ENCODE data around the gene SLC12A7. TPM values are rescaled to one million over a fixed set of nuclear protein-coding genes. Genes with fewer than 3 reads are reported as not detected.

Gene SLC12A7
- total RNA-seq, 4 donors from 2014 or later = 18.8 to 28.7 (median 24.5) TPM

DNA sequence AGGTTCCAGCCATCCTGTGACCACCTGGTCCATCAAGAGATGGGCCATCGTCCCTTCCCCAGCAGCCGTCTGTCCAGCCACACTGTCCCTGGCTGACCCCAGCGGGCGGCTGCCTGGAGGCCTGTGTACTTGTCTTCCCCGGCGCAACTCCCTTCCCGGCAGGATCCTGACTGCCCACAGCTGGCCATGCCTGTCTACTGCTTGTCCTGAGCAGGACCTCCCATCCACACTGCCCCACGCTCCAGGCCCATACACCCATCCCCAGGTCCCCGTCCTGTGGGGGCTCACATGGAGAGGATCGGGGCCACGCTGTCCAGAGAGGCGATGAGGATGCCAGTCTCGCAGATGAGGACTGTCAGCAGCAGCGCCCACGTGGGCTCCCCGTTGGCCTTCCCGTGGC lies 35.5 kb downstream of the SLC12A7 start:
- Histone ChIP-seq H3K36me3 (peaks cover 0 to 83% of the 10 kb centered on the region in 2 donors), H3K9me3 (no peaks in the 10 kb centered on the region), H3K4me1 (no peaks in the 10 kb centered on the region), H3K27me3 (no peaks in the 10 kb centered on the region), H3K27ac (no peak overlapping the region), H3K4me3 (no peak overlapping the region)
- ATAC-seq = no peak
- WGBS, 2 donors (ENCODE audit: low coverage in 1 of 2) = 100% methylated on average over 1 of the region's 17 CpGs; no CpG with 5 or more reads in 1 of the 2 donors
- TF ChIP-seq, protein P1, sequence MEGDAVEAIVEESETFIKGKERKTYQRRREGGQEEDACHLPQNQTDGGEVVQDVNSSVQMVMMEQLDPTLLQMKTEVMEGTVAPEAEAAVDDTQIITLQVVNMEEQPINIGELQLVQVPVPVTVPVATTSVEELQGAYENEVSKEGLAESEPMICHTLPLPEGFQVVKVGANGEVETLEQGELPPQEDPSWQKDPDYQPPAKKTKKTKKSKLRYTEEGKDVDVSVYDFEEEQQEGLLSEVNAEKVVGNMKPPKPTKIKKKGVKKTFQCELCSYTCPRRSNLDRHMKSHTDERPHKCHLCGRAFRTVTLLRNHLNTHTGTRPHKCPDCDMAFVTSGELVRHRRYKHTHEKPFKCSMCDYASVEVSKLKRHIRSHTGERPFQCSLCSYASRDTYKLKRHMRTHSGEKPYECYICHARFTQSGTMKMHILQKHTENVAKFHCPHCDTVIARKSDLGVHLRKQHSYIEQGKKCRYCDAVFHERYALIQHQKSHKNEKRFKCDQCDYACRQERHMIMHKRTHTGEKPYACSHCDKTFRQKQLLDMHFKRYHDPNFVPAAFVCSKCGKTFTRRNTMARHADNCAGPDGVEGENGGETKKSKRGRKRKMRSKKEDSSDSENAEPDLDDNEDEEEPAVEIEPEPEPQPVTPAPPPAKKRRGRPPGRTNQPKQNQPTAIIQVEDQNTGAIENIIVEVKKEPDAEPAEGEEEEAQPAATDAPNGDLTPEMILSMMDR (IDR thresholded peaks at IDR 0.05) = no peak
- TF ChIP-seq EP300 (IDR thresholded peaks at IDR 0.05) (no peak), POLR2A (IDR thresholded peaks at IDR 0.05) (no peak), POLR2AphosphoS5 (IDR thresholded peaks at IDR 0.05) (no peak)

GRCh38 chr5:1075931-1076330 lies 35.9 kb downstream of the SLC12A7 start:
- H3K27ac ChIP-seq = no peak overlapping the region
- H3K36me3 ChIP-seq = peaks cover 0 to 79% of the 10 kb centered on the region in 2 donors
- 80 to 90% methylated on average over 1 to 2 of the region's 17 CpGs for WGBS, 2 donors (ENCODE audit: low coverage in 1 of 2)

GRCh38 chr5:1075555-1075881 lies 36.3 kb downstream of the SLC12A7 start:
- no peak for ATAC-seq
- TF ChIP-seq, protein P1 (IDR thresholded peaks at IDR 0.05) = no peak
- TF ChIP-seq POLR2AphosphoS5 (IDR thresholded peaks at IDR 0.05) = no peak
- TF ChIP-seq POLR2A (IDR thresholded peaks at IDR 0.05) = no peak
- TF ChIP-seq EP300 (IDR thresholded peaks at IDR 0.05) = no peak
- H3K9me3 ChIP-seq = no peaks in the 10 kb centered on the region
- no peaks in the 10 kb centered on the region for H3K27me3 ChIP-seq
- H3K4me1 ChIP-seq = no peaks in the 10 kb centered on the region
- peaks cover 0 to 74% of the 10 kb centered on the region in 2 donors for H3K36me3 ChIP-seq
- WGBS, 2 donors (ENCODE audit: low coverage in 1 of 2) = no CpG with 5 or more reads among the region's 10 CpGs
- H3K4me3 ChIP-seq = no peak overlapping the region
- H3K27ac ChIP-seq = no peak overlapping the region

More at GRCh38 chr5:1075931-1076330, 35.9 kb downstream of the SLC12A7 start:
- Histone ChIP-seq H3K9me3 (no peaks in the 10 kb centered on the region), H3K4me1 (no peaks in the 10 kb centered on the region), H3K4me3 (no peak overlapping the region), H3K27me3 (no peaks in the 10 kb centered on the region)
- TF ChIP-seq EP300 (IDR thresholded peaks at IDR 0.05) (no peak), POLR2A (IDR thresholded peaks at IDR 0.05) (no peak), POLR2AphosphoS5 (IDR thresholded peaks at IDR 0.05) (no peak)
- TF ChIP-seq, protein P1 (IDR thresholded peaks at IDR 0.05) = no peak
- no peak for ATAC-seq

GRCh38 chr5:1074816-1075554 lies 36.9 kb downstream of the SLC12A7 start:
- peaks cover 0 to 69% of the 10 kb centered on the region in 2 donors for H3K36me3 ChIP-seq
- H3K9me3 ChIP-seq = no peaks in the 10 kb centered on the region
- no peaks in the 10 kb centered on the region for H3K27me3 ChIP-seq
- no peak overlapping the region for H3K27ac ChIP-seq
- WGBS, 2 donors (ENCODE audit: low coverage in 1 of 2) = 100% methylated on average over 1 of the region's 40 CpGs; no CpG with 5 or more reads in 1 of the 2 donors
- no peak for ATAC-seq
- TF ChIP-seq, protein P1 (IDR thresholded peaks at IDR 0.05) = no peak
- TF ChIP-seq POLR2A (IDR thresholded peaks at IDR 0.05) (no peak), EP300 (IDR thresholded peaks at IDR 0.05) (no peak), POLR2AphosphoS5 (IDR thresholded peaks at IDR 0.05) (no peak)
- no peaks in the 10 kb centered on the region for H3K4me1 ChIP-seq
- H3K4me3 ChIP-seq = no peak overlapping the region

- Histone ChIP-seq H3K27ac (no peak overlapping the region), H3K36me3 (peaks cover 0 to 68% of the 10 kb centered on the region in 2 donors), H3K27me3 (no peaks in the 10 kb centered on the region), H3K4me1 (no peaks in the 10 kb centered on the region), H3K4me3 (no peak overlapping the region), H3K9me3 (no peaks in the 10 kb centered on the region)
- no peak for ATAC-seq
- whole genome bisulfite sequencing, 2 donors (ENCODE audit: low coverage in 1 of 2) = 80% methylated on average over 1 of the region's 18 CpGs; no CpG with 5 or more reads in 1 of the 2 donors
- TF ChIP-seq POLR2A (IDR thresholded peaks at IDR 0.05) (no peak), POLR2AphosphoS5 (IDR thresholded peaks at IDR 0.05) (no peak), EP300 (IDR thresholded peaks at IDR 0.05) (no peak)
- TF ChIP-seq, protein P1 (IDR thresholded peaks at IDR 0.05) = no peak
Measured at GRCh38 chr5:1074226-1074625, 37.6 kb downstream of the SLC12A7 start.
